Glutamatergic neuron (in vitro differentiated cells): Measurements from ENCODE around the gene RRP7A. TPM values are rescaled to one million over a fixed set of nuclear protein-coding genes. Genes with fewer than 3 reads are reported as not detected.
"Not testable (repeated sequence)": the region's sequence is repeated elsewhere in the genome, so short reads cannot be mapped to it uniquely, and the experiment has no call there.

Experiments used
- DNase-seq: peaks from one replicate; pipeline ENCODE4 v3.0.0; 2022
- H3K27ac Mint-ChIP-seq: one replicate; pipeline ENCODE4 v1.8.0; 2020; ENCODE audit warnings: mild to moderate bottlenecking, mixed read lengths, inconsistent platforms; ENCODE audit not compliant: unreplicated experiment
- H3K27me3 Mint-ChIP-seq: one replicate; pipeline ENCODE4 v1.8.0; 2020; ENCODE audit warnings: mild to moderate bottlenecking, moderate library complexity, mixed read lengths, inconsistent platforms; ENCODE audit not compliant: unreplicated experiment
- H3K36me3 Mint-ChIP-seq: one replicate; pipeline ENCODE4 v1.8.0; 2020; ENCODE audit warnings: mild to moderate bottlenecking, mixed read lengths, inconsistent platforms; ENCODE audit not compliant: unreplicated experiment
- H3K4me1 Mint-ChIP-seq: one replicate; pipeline ENCODE4 v1.8.0; 2020; ENCODE audit warnings: mild to moderate bottlenecking, low read depth, mixed read lengths, inconsistent platforms; ENCODE audit not compliant: unreplicated experiment
- H3K4me3 Mint-ChIP-seq: one replicate; pipeline ENCODE4 v1.8.0; 2020; ENCODE audit warnings: mild to moderate bottlenecking, mixed read lengths, inconsistent platforms; ENCODE audit not compliant: unreplicated experiment
- H3K9me3 Mint-ChIP-seq: one replicate; pipeline ENCODE4 v1.8.0; 2020; ENCODE audit warnings: mild to moderate bottlenecking, moderate library complexity, mixed read lengths, inconsistent platforms; ENCODE audit not compliant: unreplicated experiment
- total RNA-seq: library from RNA; stranded (reverse); fragmentation: NEBNext Ultra II Directional; extraction: Animal tissue kit (Norgen Biotek cat#: 25700); gene quantifications from one replicate; pipeline ENCODE4 v1.2.1, GENCODE V29; 2021; ENCODE audit not compliant: unreplicated experiment
- TF ChIP-seq, protein P1 (sequence below): fragments of 200-600 bp; sonication (generic); IDR thresholded peaks from one replicate; pipeline ENCODE4 v1.5.0; 2021; ENCODE audit not compliant: partially characterized antibody, unreplicated experiment

RRP7A gene
- total RNA-seq, 1 donor from 2014 or later = 35.1 TPM

DNA sequence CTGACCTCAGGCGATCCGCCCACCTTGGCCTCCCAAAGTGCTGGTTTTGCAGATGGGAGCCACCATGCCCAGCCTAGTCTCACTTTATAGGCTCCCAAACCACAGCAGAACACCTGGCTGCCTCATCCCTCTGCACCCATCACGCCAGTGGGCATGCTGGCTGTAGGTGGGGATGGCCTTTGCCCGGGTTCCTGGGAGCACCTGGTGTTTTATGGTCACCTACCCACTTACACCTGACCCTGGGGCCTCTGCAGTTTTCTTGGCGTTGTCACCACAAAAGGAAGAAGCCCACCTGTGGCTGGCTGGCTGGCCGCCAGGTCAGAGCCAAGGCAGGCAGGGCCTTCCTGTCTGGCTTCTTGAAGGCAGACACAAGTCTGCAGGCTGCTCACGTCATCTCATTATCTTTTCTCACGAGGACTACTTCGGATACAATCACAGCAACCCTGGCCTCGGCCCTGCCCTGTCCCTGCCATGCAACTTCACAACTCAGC is 8.2 kb downstream of the RRP7A start:
- TF ChIP-seq, protein P1, sequence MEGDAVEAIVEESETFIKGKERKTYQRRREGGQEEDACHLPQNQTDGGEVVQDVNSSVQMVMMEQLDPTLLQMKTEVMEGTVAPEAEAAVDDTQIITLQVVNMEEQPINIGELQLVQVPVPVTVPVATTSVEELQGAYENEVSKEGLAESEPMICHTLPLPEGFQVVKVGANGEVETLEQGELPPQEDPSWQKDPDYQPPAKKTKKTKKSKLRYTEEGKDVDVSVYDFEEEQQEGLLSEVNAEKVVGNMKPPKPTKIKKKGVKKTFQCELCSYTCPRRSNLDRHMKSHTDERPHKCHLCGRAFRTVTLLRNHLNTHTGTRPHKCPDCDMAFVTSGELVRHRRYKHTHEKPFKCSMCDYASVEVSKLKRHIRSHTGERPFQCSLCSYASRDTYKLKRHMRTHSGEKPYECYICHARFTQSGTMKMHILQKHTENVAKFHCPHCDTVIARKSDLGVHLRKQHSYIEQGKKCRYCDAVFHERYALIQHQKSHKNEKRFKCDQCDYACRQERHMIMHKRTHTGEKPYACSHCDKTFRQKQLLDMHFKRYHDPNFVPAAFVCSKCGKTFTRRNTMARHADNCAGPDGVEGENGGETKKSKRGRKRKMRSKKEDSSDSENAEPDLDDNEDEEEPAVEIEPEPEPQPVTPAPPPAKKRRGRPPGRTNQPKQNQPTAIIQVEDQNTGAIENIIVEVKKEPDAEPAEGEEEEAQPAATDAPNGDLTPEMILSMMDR = no peak
- Mint-ChIP-seq H3K4me3 (no peak overlapping the region), H3K36me3 (no peaks in the 10 kb centered on the region), H3K27me3 (peaks cover 6% of the 10 kb centered on the region), H3K27ac (no peak overlapping the region), H3K4me1 (peaks cover 2% of the 10 kb centered on the region), H3K9me3 (peaks cover 1% of the 10 kb centered on the region)
- DNase-seq = no peak

DNA sequence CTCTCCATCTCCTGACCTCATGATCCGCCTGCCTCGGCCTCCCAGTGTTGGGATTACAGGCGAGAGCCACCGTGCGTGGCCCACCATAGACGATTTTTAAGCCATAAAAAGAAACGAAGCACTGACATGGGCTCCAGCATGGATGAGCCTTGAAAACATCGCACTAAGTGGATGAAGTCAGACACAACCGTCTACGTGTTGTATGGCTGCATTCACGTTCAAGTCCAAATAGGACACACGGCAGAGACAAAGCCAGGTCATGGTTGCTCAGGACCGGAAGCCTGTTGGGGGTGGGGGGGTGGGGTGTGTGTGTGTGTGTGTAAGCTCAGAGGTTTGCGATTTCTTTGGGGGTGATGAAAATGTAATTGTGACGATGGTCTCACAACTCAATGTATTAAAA is 10.0 kb downstream of the RRP7A start:
- Mint-ChIP-seq H3K4me1 (peaks cover 2% of the 10 kb centered on the region), H3K27ac (no peak overlapping the region), H3K36me3 (no peaks in the 10 kb centered on the region), H3K27me3 (peaks cover 6% of the 10 kb centered on the region), H3K9me3 (peaks cover 1% of the 10 kb centered on the region), H3K4me3 (no peak overlapping the region)
- TF ChIP-seq, protein P1 = no peak
- DNase-seq = no peak

DNA sequence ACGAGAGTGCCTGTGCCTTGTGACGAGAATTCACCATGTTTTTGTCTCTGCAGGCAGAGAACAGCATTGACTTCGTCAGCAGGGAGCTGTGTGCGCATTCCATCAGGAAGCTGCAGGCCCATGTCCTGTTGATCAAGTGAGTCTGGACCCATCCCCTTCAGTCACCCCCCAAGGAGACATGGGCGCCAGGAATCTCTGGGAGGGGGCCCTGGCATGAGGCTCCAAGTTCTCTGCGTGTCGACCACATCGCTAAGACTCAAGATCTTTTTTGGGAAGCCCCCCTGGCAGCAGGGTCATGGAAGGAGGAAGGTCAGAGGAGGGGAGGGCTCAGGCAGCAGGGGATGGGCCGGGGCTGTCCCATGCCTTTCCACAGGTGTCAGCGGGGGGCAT is 10.6 kb downstream of the RRP7A start:
- not testable (repeated sequence) for DNase-seq, H3K36me3 Mint-ChIP-seq, H3K4me1 Mint-ChIP-seq, H3K27ac Mint-ChIP-seq, H3K4me3 Mint-ChIP-seq, H3K9me3 Mint-ChIP-seq, H3K27me3 Mint-ChIP-seq

GRCh38 chr22:42508327-42508974 is 11.1 kb downstream of the RRP7A start:
- H3K4me3 Mint-ChIP-seq, H3K4me1 Mint-ChIP-seq, DNase-seq, H3K9me3 Mint-ChIP-seq, H3K36me3 Mint-ChIP-seq, H3K27ac Mint-ChIP-seq, H3K27me3 Mint-ChIP-seq: not testable (repeated sequence)

- DNase-seq = no peak
- TF ChIP-seq, protein P1 = no peak
- H3K4me1 Mint-ChIP-seq = no peaks in the 10 kb centered on the region
- no peak overlapping the region for H3K4me3 Mint-ChIP-seq
- H3K27me3 Mint-ChIP-seq = no peaks in the 10 kb centered on the region
- H3K36me3 Mint-ChIP-seq = peaks cover 4% of the 10 kb centered on the region
- peaks cover 5% of the 10 kb centered on the region for H3K9me3 Mint-ChIP-seq
- no peak overlapping the region for H3K27ac Mint-ChIP-seq
These were observed 18.8 kb downstream of the RRP7A start for GRCh38 chr22:42500836-42501179.

- Mint-ChIP-seq H3K27me3 (no peaks in the 10 kb centered on the region), H3K4me1 (no peaks in the 10 kb centered on the region), H3K27ac (no peak overlapping the region), H3K4me3 (no peak overlapping the region), H3K36me3 (peaks cover 4% of the 10 kb centered on the region), H3K9me3 (peaks cover 5% of the 10 kb centered on the region)
- TF ChIP-seq, protein P1 = no peak
- DNase-seq = peak; percentile 82
These were observed 19.3 kb downstream of the RRP7A start for GRCh38 chr22:42500161-42500835.

- DNase-seq, H3K36me3 Mint-ChIP-seq, H3K27ac Mint-ChIP-seq, H3K9me3 Mint-ChIP-seq, H3K4me3 Mint-ChIP-seq, H3K4me1 Mint-ChIP-seq, H3K27me3 Mint-ChIP-seq: not testable (repeated sequence)
These were observed 19.8 kb downstream of the RRP7A start for GRCh38 chr22:42499773-42500160.

GRCh38 chr22:42495533-42496141 is 24.0 kb downstream of the RRP7A start:
- not testable (repeated sequence) for H3K4me3 Mint-ChIP-seq, H3K27ac Mint-ChIP-seq, H3K27me3 Mint-ChIP-seq, H3K36me3 Mint-ChIP-seq, H3K9me3 Mint-ChIP-seq, H3K4me1 Mint-ChIP-seq, DNase-seq
